SU-DHL-6 (cell line): ENCODE data around the gene AKNAD1.

Source experiments
- H2AFZ ChIP-seq: fragments of 200-600 bp; sonication (generic); 2 replicates; pipeline ENCODE4 v1.6.1; 2014; ENCODE audit warnings: low read depth, mild to moderate bottlenecking, moderate library complexity, mixed read lengths, antibody characterized with exemption, low read length; ENCODE audit not compliant: severe bottlenecking
- H3F3A ChIP-seq: fragments of 200-600 bp; shearing (Covaris generic); 2 replicates; pipeline ENCODE4 v1.6.0; 2016; ENCODE audit warnings: antibody characterized with exemption, mild to moderate bottlenecking; ENCODE audit not compliant: insufficient read depth
- H3K27ac ChIP-seq: fragments of 200-600 bp; sonication (generic); 2 replicates; pipeline ENCODE4 v1.5.1; 2016; ENCODE audit warnings: low read depth, mild to moderate bottlenecking, low read length, moderate library complexity, mixed read lengths
- H3K27me3 ChIP-seq: fragments of 200-600 bp; sonication (generic), shearing (Covaris generic); 2 replicates; pipeline ENCODE4 v1.6.0; 2014; ENCODE audit warnings: mild to moderate bottlenecking, low read length
- H3K36me3 ChIP-seq: fragments of 200-600 bp; sonication (generic); 2 replicates; pipeline ENCODE4 v1.6.1; 2014; ENCODE audit warnings: mild to moderate bottlenecking, low read length, mixed read lengths
- H3K4me2 ChIP-seq: fragments of 300-600, 200-600 bp; shearing (Covaris generic), sonication (generic); 2 replicates; pipeline ENCODE4 v1.6.0; 2014; ENCODE audit warnings: low read length, low read depth, mild to moderate bottlenecking; ENCODE audit not compliant: poor library complexity, severe bottlenecking
- H3K4me3 ChIP-seq: fragments of 200-600 bp; sonication (generic); 2 replicates; pipeline ENCODE4 v1.5.1; 2014; ENCODE audit warnings: antibody characterized with exemption, low read length, mild to moderate bottlenecking, mixed read lengths; ENCODE audit not compliant: insufficient read depth, poor library complexity, severe bottlenecking
- H3K79me2 ChIP-seq: fragments of 200-600 bp; sonication (generic); 2 replicates; pipeline ENCODE4 v1.6.1; 2014; ENCODE audit warnings: mild to moderate bottlenecking, low read length, moderate library complexity; ENCODE audit not compliant: insufficient read depth
- H3K9ac ChIP-seq: fragments of 200-600 bp; sonication (generic); 2 replicates; pipeline ENCODE4 v1.7.0; 2014; ENCODE audit warnings: mild to moderate bottlenecking, low read length
- H3K9me2 ChIP-seq: fragments of 200-600 bp; sonication (generic); replicated peaks from 2 replicates; pipeline ENCODE4 v1.6.1; 2014; ENCODE audit warnings: low read length; ENCODE audit not compliant: insufficient read depth
- H3K9me3 ChIP-seq: fragments of 200-600 bp; sonication (generic); 2 replicates; pipeline ENCODE4 v1.6.1; 2014; ENCODE audit warnings: low read length, mixed read lengths; ENCODE audit not compliant: insufficient read depth
- H4K20me1 ChIP-seq: fragments of 200-600 bp; sonication (generic); 2 replicates; pipeline ENCODE4 v1.6.1; 2014; ENCODE audit warnings: low read depth, mild to moderate bottlenecking, antibody characterized with exemption, low read length, moderate library complexity, mixed read lengths
- EZH2phosphoT487 ChIP-seq: fragments of 200-600 bp; sonication (generic), shearing (Covaris generic); conservative IDR thresholded peaks from 2 replicates; pipeline ENCODE4 v1.6.1; 2018; ENCODE audit warnings: mild to moderate bottlenecking, antibody characterized with exemption, low read length, moderate library complexity, mixed read lengths
- TF ChIP-seq, protein P1 (sequence below): fragments of 200-600 bp; sonication (generic); IDR thresholded peaks from one replicate; pipeline ENCODE4 v1.5.1; 2017; ENCODE audit warnings: antibody characterized with exemption, mild to moderate bottlenecking, low read length, moderate library complexity; ENCODE audit not compliant: insufficient read depth, poor library complexity, severe bottlenecking

The AKNAD1 gene, protein sequence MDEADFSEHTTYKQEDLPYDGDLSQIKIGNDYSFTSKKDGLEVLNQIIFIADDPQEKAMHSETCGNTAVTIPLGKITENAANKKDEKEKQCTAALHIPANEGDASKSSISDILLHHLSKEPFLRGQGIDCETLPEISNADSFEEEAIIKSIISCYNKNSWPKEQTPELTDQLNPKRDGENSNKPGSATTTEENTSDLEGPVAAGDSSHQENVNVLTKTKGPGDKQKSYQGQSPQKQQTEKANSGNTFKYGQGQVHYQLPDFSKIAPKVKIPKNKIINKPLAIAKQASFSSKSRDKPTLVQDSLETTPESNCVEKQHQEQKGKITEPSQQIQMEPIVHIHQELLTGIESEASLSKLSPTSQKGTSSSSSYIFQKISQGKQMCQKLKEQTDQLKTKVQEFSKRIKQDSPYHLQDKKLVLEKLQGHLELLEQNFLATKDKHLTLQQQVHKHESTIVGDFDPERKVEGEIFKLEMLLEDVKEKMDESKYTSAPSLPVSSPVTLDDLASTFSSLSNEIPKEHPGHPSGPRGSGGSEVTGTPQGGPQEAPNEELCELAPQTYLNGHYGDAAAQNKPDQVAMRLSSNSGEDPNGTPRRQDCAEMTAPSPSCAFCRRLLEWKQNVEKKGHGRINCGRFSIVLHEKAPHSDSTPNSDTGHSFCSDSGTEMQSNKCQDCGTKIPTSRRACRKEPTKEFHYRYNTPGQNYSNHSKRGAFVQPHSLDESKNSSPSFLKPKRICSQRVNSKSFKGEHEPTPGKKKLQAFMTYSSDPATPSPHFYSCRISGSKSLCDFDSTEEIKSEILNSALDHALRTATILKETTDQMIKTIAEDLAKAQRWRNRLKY

DNA sequence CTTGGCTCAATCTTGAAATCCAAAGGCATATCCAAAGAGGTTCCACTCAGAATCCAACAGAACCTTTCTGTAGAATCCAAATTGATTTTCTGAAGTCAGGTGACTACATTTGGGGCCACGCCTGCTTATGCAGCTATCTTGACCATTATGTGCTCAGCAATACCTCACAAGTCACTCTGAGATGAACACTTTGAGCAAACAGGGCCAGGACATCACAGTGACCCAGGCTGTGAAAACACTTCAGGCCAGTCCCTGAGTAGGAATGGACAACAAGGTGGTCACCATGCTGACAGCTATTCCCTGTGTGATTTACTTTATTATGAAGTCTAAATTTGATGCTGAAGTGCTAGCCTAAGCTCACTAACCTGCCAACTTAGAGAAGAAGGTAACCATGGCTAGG lies at the start of gene AKNAD1:
Gene AKNAD1, minus strand, starts transcription at position 101 of the 400 bp plus-strand sequence. CDS start 4,430 bp downstream, outside the sequence.
- Histone ChIP-seq H3K79me2 (no peaks in the 10 kb centered on the region), H3K4me2 (no peak within 1 kb of the TSS), H3F3A (no peaks in the 10 kb centered on the region), H3K9ac (no peak within 1 kb of the TSS), H3K27ac (no peak within 1 kb of the TSS), H3K4me3 (no peak within 1 kb of the TSS), H3K9me3 (no peaks in the 10 kb centered on the region), H2AFZ (no peak within 1 kb of the TSS), H3K36me3 (no peaks in the 10 kb centered on the region), H3K9me2 (no peaks in the 10 kb centered on the region), H3K27me3 (no peaks in the 10 kb centered on the region), H4K20me1 (no peaks in the 10 kb centered on the region)
- TF ChIP-seq, protein P1, sequence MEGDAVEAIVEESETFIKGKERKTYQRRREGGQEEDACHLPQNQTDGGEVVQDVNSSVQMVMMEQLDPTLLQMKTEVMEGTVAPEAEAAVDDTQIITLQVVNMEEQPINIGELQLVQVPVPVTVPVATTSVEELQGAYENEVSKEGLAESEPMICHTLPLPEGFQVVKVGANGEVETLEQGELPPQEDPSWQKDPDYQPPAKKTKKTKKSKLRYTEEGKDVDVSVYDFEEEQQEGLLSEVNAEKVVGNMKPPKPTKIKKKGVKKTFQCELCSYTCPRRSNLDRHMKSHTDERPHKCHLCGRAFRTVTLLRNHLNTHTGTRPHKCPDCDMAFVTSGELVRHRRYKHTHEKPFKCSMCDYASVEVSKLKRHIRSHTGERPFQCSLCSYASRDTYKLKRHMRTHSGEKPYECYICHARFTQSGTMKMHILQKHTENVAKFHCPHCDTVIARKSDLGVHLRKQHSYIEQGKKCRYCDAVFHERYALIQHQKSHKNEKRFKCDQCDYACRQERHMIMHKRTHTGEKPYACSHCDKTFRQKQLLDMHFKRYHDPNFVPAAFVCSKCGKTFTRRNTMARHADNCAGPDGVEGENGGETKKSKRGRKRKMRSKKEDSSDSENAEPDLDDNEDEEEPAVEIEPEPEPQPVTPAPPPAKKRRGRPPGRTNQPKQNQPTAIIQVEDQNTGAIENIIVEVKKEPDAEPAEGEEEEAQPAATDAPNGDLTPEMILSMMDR: no peak
- TF ChIP-seq EZH2phosphoT487: no peak

DNA sequence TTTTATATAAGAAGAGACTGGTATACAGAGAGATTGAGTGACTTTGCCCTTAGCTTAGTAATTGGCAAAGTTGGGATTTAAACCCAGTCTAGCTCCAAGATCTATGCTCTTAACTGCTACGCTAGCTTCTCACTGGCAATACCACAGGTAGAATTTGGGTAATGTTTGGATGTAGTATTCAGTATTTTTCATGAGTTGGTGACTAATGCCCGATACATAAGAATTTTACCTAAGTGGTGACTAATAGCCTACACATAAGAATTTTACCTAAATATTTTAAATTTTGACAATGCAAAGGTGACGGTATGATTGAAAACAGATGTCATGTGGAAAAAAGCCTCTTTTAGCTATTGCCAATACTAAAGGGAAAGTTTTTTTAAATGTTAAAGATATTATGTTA lies 44.2 kb upstream of the AKNAD1 start:
- H3F3A ChIP-seq: peaks cover 13% of the 10 kb centered on the region
- H3K79me2 ChIP-seq: no peaks in the 10 kb centered on the region
- H3K4me3 ChIP-seq: no peak overlapping the region
- TF ChIP-seq, protein P1: no peak
- TF ChIP-seq EZH2phosphoT487: no peak
- H3K27ac ChIP-seq: no peak overlapping the region
- H3K36me3 ChIP-seq: peaks cover 36% of the 10 kb centered on the region
- no peaks in the 10 kb centered on the region for H4K20me1 ChIP-seq
- no peaks in the 10 kb centered on the region for H3K27me3 ChIP-seq
- no peaks in the 10 kb centered on the region for H3K9me2 ChIP-seq
- H3K9ac ChIP-seq: no peak overlapping the region
- no peak overlapping the region for H3K4me2 ChIP-seq
- no peaks in the 10 kb centered on the region for H3K9me3 ChIP-seq
- no peak overlapping the region for H2AFZ ChIP-seq

DNA sequence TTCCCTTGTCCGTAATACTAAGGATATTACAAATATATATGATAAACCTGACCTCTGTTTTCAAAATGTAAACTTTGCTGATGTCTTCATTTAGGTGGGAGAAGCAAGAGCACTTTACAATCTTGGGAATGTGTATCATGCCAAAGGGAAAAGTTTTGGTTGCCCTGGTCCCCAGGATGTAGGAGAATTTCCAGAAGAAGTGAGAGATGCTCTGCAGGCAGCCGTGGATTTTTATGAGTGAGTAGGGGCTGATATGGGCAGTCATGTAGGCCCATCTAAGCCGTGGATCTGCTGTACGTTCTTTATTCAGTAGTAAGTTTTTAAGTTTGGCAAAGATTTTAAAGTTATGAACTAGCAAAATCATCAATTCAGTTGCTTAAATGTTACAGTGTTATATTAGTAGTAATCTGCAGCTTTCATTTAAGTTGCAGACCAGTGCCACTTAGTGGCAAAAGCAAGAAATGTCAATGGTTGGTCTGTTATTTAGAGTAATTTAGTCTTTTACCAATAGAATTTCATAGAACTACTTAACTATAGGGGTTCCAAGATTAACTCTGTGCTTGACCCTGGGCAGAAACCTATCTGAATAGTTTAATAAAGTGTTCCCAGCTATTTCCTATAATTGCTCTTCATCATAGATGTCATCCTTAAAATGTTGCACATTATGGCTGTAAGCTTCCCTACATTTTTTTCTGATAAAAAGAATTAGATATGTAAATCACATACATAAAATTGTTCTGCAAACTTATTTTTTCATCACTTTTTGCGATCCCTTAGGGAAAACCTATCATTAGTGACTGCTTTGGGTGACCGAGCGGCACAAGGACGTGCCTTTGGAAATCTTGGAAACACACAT lies 41.2 kb upstream of the AKNAD1 start:
- Histone ChIP-seq H3K27ac (no peak overlapping the region), H3K9ac (no peak overlapping the region), H3K36me3 (peaks cover 24% of the 10 kb centered on the region; the same call in 1 of the 2 replicates), H3F3A (peaks cover 9% of the 10 kb centered on the region), H3K4me2 (no peak overlapping the region), H3K79me2 (no peaks in the 10 kb centered on the region), H4K20me1 (no peaks in the 10 kb centered on the region), H2AFZ (no peak overlapping the region), H3K9me2 (no peaks in the 10 kb centered on the region), H3K9me3 (no peaks in the 10 kb centered on the region), H3K27me3 (no peaks in the 10 kb centered on the region), H3K4me3 (no peak overlapping the region)
- TF ChIP-seq EZH2phosphoT487: no peak
- TF ChIP-seq, protein P1: peak; percentile 71
